Stimulated activated CD8-positive, alpha-beta memory T cell treated with anti-CD3 and anti-CD28 coated beads, Interleukin-4, amount 100 ng/mL, for 48 hours (primary cell): ENCODE measurements around the gene MRPL54.

ENCODE experiments used
- DNase-seq: peaks from one replicate; pipeline ENCODE4 v3.0.0-alpha.2; 2020

MRPL54 gene

GRCh38 chr19:3770136-3770999 is 7.9 kb downstream of the MRPL54 start:
- DNase-seq = no peak

- DNase-seq = no peak
These were observed 8.8 kb downstream of the MRPL54 start for GRCh38 chr19:3771000-3771905.

GRCh38 chr19:3771906-3772455 is 9.5 kb downstream of the MRPL54 start, which contains the start of gene RAX2:
Gene RAX2, minus strand, starts transcription at chr19:3772228. Its CDS starts 486 bp downstream, at chr19:3771742.
- no peak for DNase-seq

DNA sequence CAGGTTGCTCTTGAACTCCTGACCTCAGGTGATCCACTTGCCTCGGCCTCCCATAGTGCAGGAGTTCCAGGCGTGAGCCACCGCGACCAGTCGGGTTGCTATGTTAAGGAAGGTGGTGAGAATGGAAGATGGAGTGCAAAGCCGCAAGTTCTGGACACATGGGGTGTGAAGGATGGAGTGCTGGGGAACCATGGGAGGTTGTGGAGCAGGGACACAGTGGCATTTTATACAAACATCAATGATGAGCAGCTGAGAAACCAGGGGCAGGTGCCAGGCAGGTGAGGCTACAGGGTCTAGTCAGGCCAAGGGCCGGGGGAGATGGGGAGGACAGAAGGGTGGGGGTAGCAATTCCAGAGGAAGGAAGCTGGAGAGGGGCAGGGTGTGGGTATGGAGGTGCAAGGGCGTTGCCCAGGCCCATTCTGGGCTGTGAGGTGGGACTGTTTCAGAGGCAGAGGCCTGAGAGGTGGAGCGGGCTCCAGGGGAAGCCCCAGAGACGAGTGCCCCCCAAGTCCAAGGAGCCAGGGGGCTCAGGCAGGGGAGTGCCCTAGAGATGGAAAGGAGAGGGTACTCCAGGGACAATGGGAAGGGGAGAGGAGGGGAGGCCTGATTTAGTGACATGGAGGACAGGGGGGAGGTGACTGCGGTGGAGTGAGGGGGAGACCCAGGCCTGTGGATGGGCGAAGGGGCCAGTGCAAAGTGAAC is 11.5 kb downstream of the MRPL54 start:
- no peak for DNase-seq

GRCh38 chr19:3774621-3775373 is 12.3 kb downstream of the MRPL54 start:
- no peak for DNase-seq

- DNase-seq = no peak
These were observed 12.9 kb downstream of the MRPL54 start for GRCh38 chr19:3775374-3775711.

GRCh38 chr19:3775831-3776230 is 13.3 kb downstream of the MRPL54 start:
- DNase-seq = no peak

DNA sequence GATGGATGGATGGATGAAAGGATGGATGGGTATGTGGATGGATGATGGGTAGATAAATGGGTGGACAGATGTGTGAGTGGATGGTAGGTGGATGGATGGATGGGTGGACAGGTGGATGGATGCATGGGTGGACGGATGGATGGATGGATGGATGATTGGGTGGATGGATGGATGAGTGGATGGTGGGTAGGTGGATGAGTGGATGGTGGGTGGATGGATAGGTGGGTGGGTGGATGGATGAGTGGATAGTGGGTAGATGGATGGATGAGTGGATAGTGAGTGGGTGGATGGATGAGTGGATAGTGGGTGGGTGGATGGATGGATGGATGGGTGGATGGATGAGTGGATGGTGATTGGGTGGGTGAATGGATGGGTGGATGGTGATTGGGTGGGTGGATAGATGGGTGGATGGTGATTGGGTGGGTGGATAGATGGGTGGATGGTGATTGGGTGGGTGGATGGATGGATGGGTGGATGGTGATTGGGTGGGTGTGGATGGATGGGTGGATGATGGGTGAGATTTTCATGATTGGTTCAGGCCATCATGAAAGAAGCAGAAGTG is 14.1 kb downstream of the MRPL54 start:
- no peak for DNase-seq

DNA sequence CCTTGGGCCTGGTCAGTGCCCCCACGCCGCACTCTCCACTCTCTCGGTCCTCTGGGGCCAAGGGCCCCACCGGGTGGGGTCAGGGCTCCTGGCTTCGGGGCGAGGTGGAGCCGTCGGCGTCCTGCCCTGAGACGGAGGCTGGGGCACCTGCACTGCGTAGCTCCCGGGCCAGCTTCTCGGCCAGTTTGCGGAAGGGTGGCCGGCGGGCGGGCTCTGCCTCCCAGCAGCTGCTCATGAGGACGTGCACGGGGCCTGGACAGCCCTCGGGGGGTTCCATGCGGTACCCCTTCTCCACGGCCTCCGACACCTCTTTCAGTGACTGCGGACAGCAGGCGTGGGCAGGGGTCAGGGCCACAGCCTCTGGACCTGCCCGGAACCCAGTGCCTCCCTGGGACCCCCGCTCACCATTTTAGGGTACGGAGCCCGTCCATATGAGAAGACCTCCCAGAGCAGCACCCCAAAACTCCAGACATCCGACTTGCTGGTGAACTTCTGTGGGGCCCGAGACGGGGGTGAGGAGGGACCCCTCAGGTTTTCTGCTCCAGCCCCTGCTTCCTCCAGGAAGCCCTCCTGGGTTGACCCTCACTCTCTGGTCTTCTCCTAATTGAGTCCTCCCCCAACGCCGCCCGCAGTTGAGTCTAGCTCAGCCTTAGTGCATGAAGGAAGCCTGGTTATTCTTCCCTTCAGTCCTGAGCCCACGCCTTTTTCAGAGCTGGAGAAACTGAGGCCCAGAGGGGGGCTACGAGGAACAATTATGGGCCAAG is 15.8 kb downstream of the MRPL54 start:
- no peak for DNase-seq

DNA sequence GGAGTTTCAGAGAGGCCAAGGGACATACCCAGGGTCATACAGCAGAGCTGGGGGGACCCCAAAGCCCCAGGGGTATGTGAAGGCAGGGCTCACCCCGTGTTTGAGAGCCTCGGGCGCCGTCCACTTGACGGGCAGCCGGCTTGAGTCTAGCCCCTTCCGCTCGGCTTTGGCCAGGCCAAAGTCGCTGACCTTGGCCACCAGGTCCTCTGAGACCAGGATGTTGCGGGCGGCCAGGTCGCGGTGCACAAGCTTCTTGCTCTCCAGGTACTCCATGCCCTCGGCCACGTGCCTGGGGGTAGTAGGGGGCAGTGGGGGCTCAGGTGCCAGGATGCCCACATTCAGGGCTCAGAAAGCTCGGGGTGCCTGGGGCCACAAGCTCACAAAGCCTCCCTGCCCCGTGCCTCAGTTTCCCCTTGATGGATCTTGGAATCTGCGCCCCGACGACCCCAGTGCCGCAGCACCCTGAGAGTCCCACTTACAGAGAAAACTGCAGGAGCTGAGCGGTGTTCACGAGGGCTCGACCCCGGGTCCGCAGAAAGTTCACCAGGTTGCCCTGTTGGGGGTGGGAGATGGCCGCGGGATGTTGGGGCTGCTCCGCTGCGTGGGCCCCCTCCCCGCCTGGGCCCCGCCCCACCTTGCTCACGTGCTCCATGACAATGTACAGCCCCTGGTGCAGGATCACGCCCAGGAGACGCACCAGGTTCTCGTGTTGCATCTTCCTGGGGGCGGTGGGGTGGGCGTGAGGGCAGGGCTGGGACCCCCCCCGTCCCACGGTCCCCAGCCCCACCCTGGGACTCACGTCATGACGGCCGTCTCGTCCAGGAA is 16.6 kb downstream of the MRPL54 start:
- DNase-seq = no peak

DNA sequence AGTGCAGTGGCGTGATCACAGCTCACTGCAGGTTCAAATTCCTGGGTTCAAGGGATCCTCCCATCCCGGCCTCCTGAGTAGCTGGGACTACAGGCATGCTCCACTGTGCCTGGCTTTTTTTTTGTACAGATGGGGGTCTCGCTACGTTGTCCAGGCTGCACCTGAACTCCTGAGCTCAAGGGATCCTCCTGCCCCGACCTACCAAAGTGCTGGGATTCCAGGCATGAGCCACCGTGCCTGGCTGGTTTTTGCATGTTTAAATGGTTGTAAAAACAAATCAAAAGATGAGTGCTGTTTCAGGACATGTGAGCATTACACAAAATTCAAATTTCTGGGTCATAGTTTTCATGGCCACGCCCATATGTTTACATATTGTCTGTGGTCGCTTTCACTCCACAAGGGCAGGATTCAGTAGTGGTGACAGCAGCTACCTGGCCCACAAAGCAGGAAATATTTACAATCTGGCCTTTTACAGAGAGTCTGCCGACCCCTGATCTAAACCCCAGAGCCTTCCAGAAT is 18.4 kb downstream of the MRPL54 start:
- DNase-seq = no peak

- DNase-seq = no peak
These were observed 19.1 kb downstream of the MRPL54 start for GRCh38 chr19:3781603-3782002.

GRCh38 chr19:3782330-3782729 is 19.8 kb downstream of the MRPL54 start:
- no peak for DNase-seq

DNA sequence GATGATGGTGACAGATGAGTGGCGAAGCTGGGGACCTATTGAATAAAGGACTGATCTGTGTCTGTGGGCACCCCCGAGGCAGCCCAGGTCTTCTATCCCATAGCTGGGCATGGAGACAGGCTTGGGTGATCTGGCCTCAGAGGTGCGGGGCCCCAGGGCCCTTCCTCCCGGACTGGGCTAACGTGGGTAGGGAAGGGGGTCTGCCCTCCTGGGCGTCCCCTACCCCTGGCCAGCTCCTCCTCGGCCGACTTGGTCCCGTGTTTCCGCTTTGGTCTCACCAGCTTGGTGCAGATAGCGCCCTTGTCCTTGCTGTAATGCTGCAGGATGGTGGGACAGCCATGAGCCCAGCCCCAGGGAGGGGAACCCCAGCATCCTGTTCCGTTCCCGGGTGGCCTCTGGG is 20.4 kb downstream of the MRPL54 start:
- DNase-seq = no peak

- peak; percentile 69 for DNase-seq
These were observed 21.4 kb downstream of the MRPL54 start for GRCh38 chr19:3783660-3784584.

DNA sequence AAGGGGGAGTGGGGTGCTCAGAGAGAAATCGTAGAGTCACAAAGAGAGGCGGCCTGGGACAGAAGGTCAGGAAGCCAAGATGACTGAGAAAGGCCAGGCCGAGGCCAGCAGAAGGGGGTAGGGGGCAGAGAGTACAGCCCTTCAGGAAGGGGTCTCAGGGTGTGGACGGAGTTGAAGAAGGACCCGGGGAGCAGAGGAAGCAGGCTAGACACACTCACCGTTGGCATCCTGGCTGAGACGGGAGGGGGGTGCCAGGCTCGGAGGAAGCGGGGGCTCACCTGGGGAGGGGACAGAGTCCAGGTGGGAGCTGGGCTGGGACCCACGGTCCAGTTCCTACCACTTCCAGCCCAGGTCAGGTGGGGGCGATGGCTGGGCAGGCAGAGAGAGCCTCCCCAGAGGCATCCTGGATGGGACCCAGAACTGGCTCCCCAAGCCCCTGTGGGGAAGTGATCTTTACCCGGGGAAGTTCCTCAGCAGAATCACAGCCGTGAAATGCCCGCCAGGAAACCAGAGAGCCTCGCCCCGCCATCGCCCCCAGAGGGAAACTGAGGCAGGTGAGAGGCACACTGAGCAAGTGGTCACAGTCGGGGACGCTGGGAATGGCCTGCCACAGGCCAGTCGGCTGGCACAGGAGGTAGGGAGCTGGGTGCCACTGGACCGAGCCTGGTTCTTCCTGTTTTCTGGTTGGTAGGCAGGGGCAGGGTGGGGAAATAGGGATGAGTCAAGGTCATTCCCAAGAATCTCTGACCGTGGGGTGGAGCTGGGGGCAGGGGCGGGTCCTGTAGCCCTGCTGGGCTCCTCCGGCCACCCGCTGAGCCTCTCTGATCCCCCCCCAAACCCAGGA is 22.3 kb downstream of the MRPL54 start:
- no peak for DNase-seq

DNA sequence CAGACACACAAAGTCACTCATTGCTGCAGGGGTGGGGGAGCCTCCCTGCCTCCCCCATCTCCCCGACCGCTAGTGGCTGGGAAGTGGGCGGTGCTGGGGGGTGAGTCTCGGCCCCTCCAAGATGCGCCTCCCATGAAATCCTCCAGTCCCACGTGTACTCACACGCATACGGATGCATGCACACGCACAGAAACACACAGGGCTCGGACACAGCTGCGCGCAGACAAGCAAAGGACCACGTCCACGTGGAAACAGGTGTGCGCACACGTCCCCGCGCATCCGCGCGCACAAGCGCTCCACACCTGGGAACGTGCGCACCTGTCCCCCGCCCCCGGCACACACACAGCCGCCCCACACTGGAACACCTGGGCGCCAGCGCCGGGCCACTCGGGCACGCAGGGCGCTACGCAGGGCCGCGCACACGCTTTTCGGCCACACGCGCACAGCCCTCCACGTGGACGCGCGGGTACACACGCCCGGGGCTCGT is 23.0 kb downstream of the MRPL54 start:
- DNase-seq = peak; percentile 53
